Activated T-helper 1 cell treated with anti-CD3 and anti-CD28 coated beads, Interleukin-2, amount 50 U/mL, for 16 hours (primary cell): ENCODE data around the gene SDF2L1.
"Not testable (repeated sequence)": the region's sequence is repeated elsewhere in the genome, so short reads cannot be mapped to it uniquely, and the experiment has no call there.

Experiments
- DNase-seq, 2 donors: peaks; one replicate each; pipeline ENCODE4 v3.0.0-alpha.2; 2020; ENCODE audit warnings: low read depth in 1 of 2, low spot score in 1 of 2

SDF2L1 gene

DNA sequence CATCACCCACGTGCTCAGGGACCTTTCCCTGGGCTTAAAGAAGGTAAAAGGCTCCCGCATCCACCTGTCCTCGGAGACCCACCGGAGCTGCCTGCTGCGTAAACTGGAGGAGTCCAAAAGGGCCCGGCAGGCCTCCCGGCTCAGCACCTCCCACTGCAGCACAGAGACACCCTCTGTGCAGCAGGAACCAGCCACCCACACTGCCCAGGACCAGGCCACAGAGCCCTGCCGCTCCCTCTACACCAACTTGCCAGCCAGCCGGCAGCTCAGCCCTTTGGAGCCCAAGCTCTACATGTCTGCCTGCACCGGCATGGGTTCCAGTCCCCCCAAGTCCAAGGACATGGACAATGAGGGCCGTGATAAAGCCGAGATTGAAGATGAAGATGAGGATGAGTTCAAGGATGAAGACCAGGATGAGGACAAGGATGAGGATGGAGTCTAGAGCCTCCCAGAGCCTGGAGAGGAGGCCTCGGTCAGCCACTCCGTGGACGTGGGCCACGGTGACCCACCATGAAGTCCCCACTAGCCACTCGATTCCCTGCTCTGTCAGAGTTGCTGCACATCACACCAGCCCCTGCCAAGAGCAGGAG lies 5.4 kb upstream of the SDF2L1 start:
- no peak for DNase-seq

- DNase-seq = not testable (repeated sequence)
Measured at GRCh38 chr22:21637450-21637849, 4.7 kb upstream of the SDF2L1 start.

DNA sequence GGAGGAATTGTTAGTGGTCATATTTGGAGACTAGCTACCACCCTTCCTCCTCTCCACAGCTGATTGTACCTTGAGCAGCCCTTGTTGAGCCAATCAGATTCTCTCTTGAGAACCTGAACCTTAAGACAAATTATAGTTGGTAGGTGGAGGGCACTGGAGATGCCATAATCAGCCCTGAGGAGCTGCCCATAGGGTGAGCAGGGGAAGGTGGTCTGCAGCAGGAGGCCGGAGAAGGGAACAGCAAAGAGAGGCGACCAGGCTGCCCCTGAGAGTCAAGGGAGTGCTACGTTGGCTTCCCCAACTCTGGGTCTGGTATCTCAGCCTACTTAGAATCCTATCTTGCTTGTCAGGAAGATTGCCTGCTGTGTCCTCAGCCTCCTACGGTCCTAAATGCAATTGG lies 2.7 kb upstream of the SDF2L1 start:
- no peak for DNase-seq

- DNase-seq = no peak
Measured at GRCh38 chr22:21640810-21641209, 1.3 kb upstream of the SDF2L1 start.

DNA sequence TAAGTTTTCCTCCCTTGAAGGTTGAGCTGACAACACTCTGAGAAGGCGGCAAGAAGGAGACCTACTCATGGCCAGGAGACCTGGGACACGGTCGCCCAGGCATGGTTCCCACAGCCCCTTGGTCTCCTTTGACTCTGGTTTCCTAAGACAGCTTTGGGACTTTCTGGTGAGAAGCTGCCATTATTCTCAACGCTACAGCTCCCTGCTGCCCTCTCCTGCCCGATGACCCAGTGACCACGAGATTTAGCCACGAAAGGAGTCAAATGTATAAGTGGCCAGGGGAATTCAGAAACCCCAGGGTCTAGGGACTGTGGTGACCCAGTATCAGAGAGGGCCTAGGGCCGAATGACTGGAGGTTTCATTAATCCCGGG lies 699 bp upstream of the SDF2L1 start:
- no peak for DNase-seq

GRCh38 chr22:21642584-21643448 lies 714 bp downstream of the SDF2L1 start:
- DNase-seq = peak in 1 of 2 donors; percentile 42

- DNase-seq = no peak
Measured at GRCh38 chr22:21643533-21644357, 1.6 kb downstream of the SDF2L1 start.

GRCh38 chr22:21645513-21645912 lies 3.4 kb downstream of the SDF2L1 start:
- DNase-seq = not testable (repeated sequence)

DNA sequence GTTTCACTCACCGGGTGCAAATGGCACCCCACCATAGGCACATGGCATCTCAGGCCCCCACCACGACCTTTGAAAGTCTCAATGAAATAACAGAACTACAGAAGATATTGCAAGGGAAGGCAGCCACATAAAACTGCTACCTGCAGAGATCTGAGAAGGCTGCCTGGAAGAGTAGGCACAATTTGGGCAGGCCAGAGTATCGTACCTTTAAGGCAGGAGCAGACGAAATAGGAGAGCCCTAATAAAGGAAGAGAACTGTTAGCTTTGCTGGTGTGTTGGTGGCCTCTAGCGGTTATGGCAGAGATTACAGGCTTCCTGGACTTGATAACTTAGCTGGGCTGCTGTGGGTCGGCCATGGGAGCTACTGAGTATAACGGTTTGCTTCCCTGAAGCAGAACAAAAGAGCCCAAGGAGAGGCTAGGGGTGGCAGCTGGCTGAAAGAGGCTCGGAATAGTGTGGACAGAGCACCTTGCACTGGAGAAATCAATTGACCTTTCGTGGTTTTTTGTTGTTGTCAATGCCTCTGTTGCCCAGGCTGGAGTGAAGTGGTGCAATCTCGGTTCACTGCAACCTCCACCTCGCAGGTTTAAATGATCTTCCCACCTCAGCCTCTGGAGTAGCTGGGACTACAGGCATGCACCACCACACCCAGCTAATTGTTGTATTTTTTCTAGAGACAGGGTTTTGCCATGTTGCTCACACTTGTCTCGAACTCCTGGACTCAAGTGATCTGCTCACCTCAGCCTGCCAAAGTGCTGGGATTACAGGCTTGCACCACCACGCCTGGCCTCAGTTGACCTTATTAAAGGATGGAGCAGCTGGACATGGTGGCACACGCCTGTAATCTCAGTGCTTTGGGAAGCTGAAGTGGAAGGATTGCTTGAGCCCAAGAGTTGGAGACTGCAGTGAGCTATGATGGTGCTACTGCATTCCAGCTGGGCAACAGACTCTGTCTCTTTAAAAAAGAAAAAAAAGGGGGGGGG lies 4.8 kb downstream of the SDF2L1 start:
- DNase-seq = peak; percentile 55 to 59

DNA sequence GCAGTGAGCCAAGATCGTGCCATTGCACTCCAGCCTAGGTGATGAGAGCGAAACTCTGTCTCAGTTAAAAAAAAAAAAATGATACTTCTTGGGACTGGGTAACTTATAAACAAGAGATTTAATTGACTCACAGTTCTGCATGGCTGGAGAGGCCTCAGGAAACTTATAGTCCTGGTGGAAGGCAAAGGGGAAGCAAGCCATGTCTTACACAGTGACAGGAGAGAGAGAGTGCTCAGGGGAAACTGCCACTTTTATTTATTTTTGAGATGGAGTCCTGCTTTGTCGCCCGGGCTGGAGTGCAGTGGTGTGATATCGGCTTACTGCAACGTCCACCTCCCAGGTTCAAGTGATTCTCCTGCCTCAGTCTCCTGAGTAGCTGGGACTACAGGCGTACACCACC lies 8.2 kb downstream of the SDF2L1 start:
- no peak for DNase-seq

- no peak for DNase-seq
Measured at GRCh38 chr22:21650823-21651520, 8.9 kb downstream of the SDF2L1 start.

GRCh38 chr22:21651521-21652009 lies 9.5 kb downstream of the SDF2L1 start:
- DNase-seq = no peak

GRCh38 chr22:21652010-21652546 lies 10.0 kb downstream of the SDF2L1 start:
- DNase-seq = peak; percentile 61 to 71

DNA sequence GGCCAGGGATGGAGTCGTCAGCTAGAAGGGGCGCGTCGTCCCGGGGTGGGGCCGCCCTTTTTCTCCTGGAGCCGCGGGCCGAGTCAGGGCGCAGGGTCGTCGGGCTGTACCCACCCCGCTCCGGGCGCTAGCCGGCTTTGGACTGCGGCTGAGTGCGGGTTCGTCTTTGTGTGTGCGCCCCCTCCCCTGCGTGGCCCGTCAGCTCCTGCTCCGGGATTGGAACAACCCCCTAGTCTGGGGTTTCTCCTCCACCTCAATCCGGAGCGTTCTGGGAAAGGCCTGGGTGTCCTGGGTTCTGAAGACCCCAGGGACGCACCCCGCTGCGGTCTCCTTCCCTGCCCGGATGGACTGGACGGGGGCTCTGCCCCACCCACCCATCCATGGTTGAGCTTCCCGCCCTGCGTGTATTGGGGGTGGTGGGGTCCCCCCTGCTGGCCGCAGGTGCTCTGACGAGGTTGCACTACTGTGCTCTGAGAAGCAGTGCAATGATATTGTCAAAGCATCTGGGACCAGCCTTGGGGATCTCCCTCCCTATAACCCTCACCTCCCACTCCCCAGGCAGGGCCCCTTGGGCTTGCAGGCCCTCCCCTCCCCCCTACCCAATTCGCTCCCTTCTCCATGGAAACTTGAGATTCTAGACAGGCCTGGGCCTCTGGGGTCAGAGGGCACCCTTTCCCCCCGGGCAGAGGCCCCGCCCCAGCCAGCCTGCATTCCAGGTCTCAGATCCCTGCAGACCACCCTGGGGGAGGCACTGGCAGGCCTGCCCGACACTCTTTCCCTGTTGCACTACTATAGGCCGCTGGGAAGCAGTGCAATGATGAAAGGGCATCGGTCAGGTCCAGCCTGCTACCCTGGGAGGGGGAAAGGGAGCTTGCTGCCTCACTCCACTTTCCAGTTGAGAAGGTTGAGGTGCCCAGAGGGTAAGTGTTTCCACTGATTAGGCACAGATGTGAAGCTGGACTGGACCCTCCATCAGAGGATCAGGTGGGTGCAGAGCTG lies 10.7 kb downstream of the SDF2L1 start:
- no peak for DNase-seq

DNA sequence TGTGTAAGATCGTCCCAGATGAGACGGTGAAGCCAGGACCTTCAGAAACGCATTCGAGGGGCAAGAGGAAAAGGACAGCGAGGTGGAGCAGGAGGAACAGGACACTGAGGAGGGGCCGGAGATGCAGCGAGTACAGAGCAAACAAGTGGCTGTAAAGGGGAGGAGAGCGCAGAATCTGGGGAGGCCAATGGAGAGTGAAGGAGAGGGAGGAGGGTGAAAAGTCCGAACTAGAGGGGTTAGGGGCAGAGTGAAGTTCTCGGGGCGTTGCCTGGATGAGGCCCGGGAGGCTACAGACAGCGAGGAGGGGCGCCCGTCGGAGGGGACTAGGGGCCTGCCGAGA lies 14.9 kb downstream of the SDF2L1 start:
- DNase-seq = no peak

DNA sequence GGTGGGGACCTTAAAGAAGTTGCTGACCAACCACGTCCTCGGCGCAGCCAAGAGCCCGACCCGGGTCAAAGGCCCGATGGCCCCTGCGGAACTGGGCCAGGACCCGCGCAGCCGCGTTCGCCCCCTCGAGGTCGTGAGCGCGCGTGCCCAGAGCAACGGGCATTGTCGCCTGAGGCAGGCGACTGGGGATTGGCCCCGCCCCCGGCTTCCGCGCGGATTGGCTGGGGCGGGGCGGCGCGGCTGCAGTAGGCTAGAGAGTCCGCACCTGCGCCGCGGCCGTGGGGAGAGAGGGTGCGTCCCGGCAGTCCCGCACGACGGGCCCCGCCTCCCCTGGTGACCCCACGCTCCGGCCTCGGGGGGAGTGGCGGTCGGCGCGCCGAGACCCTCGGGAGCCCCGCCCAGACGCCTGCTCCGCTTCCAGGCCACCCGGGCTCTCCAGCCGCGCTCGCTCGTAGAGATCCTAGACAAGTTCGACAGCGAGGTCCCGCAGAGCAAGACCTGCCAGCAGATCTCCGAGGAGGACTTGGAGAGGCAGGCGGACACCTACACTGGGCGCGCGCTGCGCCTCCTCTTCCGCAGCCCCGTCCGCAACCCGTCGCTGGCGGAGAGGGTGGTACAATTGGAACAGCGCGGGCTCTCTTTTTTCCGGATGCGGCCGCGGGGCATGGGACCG lies 15.4 kb downstream of the SDF2L1 start:
- peak; percentile 48 to 71 for DNase-seq

GRCh38 chr22:21659864-21660525 lies 17.9 kb downstream of the SDF2L1 start:
- no peak for DNase-seq
